Dendritic cell treated with granulocyte-macrophage colony-stimulating factor and Interleukin-4, amounts not matched to agents 40 ng/mL and 50 ng/mL, for 4 days (primary cell): Measurements from ENCODE around the gene SORCS3.

Source experiments
- H3K27ac Mint-ChIP-seq: one replicate; pipeline ENCODE4 v1.8.0; 2022; ENCODE audit warnings: mild to moderate bottlenecking, mixed read lengths
- H3K27me3 Mint-ChIP-seq: one replicate; pipeline ENCODE4 v1.8.0; 2022; ENCODE audit warnings: mild to moderate bottlenecking, mixed read lengths
- H3K36me3 Mint-ChIP-seq: one replicate; pipeline ENCODE4 v1.8.0; 2022; ENCODE audit warnings: low read depth, mixed read lengths
- H3K4me1 Mint-ChIP-seq: one replicate; pipeline ENCODE4 v1.8.0; 2022; ENCODE audit warnings: low read depth, mixed read lengths
- H3K4me3 Mint-ChIP-seq: one replicate; pipeline ENCODE4 v1.8.0; 2022; ENCODE audit warnings: mild to moderate bottlenecking, moderate library complexity, mixed read lengths
- H3K9me3 Mint-ChIP-seq: one replicate; pipeline ENCODE4 v1.8.0; 2022; ENCODE audit warnings: mixed read lengths
- intact Hi-C: fragments of 100-400 bp; cut with micrococcal nuclease; formaldehyde crosslinking; loops from one replicate; pipeline ENCODE4 v1.15.0; 2022

SORCS3 gene

DNA sequence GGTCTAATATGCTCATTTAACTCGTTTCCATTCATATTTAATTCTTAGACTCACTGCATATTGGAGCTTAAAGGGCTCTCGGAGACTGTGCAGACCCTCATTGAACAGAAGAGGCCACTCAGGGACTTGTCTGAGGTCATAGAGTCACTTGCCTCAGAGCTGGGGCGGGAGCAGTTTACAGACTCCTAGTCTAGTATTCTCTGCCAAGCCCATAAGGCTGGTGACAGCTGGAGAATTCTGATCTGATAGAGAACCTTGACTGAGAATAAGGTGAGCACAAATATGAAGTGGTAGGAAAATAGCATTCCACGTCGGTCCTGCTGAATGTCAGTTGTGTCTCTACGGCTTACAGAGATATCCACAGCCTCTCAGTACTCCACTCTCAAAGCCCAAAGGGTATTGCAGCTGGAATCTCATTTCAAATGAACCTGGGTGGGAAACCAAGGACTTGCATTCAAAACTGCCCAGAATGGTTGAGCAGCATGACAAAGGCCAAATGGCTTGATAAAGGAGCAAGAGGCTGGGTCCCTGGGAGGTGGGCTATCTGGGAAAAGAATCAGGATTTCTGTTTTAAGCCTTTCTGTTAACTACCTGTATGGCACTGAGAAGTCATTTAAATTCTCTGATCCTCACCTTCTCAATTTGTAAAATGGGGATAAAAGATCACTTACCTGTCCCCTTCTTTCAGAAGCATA, 283.2 kb downstream of the SORCS3 start:
- H3K9me3 Mint-ChIP-seq: no peaks in the 10 kb centered on the region
- intact Hi-C loops: loop anchor here (2.0 kb wide), 1 partner anchor 515 kb away; no protein-coding TSS in a partner anchor
- no peaks in the 10 kb centered on the region for H3K4me1 Mint-ChIP-seq
- no peak overlapping the region for H3K4me3 Mint-ChIP-seq
- no peak overlapping the region for H3K27ac Mint-ChIP-seq
- no peaks in the 10 kb centered on the region for H3K27me3 Mint-ChIP-seq
- no peaks in the 10 kb centered on the region for H3K36me3 Mint-ChIP-seq

DNA sequence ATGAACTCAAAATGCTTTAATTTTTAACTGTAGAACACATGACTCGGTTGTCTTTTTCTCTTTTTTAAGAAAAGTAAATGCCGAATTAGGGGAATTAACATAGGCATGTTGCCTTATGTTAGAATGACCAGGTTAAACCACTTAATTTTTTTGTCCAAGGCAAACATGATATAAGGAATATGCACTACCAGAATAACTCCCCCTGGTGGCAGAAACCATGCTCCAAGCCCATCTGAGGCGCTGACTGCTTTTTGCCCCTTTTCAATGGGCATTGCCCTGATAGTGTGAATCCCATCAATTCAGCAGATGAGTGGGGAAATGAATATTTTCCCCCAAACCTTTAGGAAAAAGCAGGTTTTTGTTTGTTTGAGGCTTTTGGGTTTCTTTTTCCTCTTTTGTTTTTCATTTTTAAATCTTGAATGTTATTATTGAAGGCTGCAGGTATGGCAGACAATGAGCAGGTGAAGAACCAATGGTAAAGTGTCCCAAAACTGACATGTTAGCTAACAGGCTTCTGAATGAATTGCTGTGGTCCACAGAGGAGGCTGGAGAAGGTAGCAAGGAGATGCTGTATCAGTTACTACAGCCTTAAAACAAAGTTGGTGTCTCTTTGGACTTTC, 284.3 kb downstream of the SORCS3 start:
- Mint-ChIP-seq H3K27me3 (no peaks in the 10 kb centered on the region), H3K4me1 (no peaks in the 10 kb centered on the region), H3K9me3 (no peaks in the 10 kb centered on the region), H3K4me3 (no peak overlapping the region), H3K27ac (no peak overlapping the region), H3K36me3 (no peaks in the 10 kb centered on the region)
- intact Hi-C loops: loop anchor here (2.0 kb wide), 1 partner anchor 517 kb away; no protein-coding TSS in a partner anchor

- no peaks in the 10 kb centered on the region for H3K9me3 Mint-ChIP-seq
- H3K4me1 Mint-ChIP-seq: no peaks in the 10 kb centered on the region
- no peaks in the 10 kb centered on the region for H3K36me3 Mint-ChIP-seq
- H3K27me3 Mint-ChIP-seq: no peaks in the 10 kb centered on the region
- no peak overlapping the region for H3K4me3 Mint-ChIP-seq
- intact Hi-C loops: no loop called here
- no peak overlapping the region for H3K27ac Mint-ChIP-seq
These were observed 287.6 kb downstream of the SORCS3 start for GRCh38 chr10:104928734-104929133.

- Mint-ChIP-seq H3K9me3 (no peaks in the 10 kb centered on the region), H3K4me3 (no peak overlapping the region), H3K36me3 (no peaks in the 10 kb centered on the region), H3K27me3 (no peaks in the 10 kb centered on the region), H3K4me1 (no peaks in the 10 kb centered on the region), H3K27ac (no peak overlapping the region)
- intact Hi-C loops: no loop called here
These were observed 290.6 kb downstream of the SORCS3 start for GRCh38 chr10:104931612-104932134.

DNA sequence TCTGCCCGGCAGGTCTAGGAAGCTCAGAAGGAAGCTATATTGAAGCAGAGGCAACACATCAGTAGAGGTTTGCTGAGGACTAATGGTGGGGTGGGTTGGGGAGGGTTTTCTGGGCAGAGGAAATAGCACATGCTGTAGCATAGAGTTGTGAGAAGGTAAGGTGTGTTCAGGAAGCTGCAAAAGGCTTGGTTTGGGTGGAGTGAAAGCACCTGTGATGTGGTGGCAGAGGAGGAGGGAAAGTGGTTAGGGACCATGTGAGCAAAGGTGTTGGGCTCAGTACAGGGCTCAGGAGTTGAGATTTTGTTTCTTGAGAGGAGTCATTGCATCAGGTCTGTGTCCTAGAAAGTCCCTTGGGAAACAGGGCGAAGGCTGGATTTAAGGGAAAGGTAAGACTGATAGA, 294.6 kb downstream of the SORCS3 start:
- intact Hi-C loops: no loop called here
- Mint-ChIP-seq H3K27me3 (no peaks in the 10 kb centered on the region), H3K9me3 (no peaks in the 10 kb centered on the region), H3K4me1 (no peaks in the 10 kb centered on the region), H3K4me3 (no peak overlapping the region), H3K27ac (no peak overlapping the region), H3K36me3 (no peaks in the 10 kb centered on the region)

- no peaks in the 10 kb centered on the region for H3K4me1 Mint-ChIP-seq
- no peaks in the 10 kb centered on the region for H3K36me3 Mint-ChIP-seq
- H3K4me3 Mint-ChIP-seq: no peak overlapping the region
- intact Hi-C loops: no loop called here
- no peaks in the 10 kb centered on the region for H3K27me3 Mint-ChIP-seq
- H3K27ac Mint-ChIP-seq: no peak overlapping the region
- H3K9me3 Mint-ChIP-seq: no peaks in the 10 kb centered on the region
These were observed 296.5 kb downstream of the SORCS3 start for GRCh38 chr10:104937567-104937966.

DNA sequence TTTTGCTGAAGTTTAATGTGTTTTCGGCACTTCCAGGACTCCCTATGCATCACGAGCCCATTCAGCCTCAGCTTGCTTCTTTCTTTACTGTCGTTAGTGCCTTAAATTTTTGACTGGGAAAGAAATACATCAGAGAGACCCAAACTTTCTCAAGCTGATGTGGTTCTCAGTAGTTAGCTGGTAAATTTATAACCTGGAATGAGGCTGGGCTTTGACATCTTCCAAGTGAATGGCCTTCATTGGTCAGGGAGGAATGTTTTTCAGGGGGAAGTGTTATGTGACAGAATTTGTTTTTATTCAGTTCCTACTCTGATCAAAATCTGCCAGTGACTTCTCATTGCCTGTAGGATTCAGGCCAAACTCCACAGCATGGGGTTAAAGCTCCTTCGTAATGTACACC, 296.9 kb downstream of the SORCS3 start:
- Mint-ChIP-seq H3K4me3 (no peak overlapping the region), H3K27ac (no peak overlapping the region), H3K9me3 (no peaks in the 10 kb centered on the region), H3K27me3 (no peaks in the 10 kb centered on the region), H3K36me3 (no peaks in the 10 kb centered on the region), H3K4me1 (no peaks in the 10 kb centered on the region)
- intact Hi-C loops: no loop called here

- no peaks in the 10 kb centered on the region for H3K4me1 Mint-ChIP-seq
- H3K36me3 Mint-ChIP-seq: no peaks in the 10 kb centered on the region
- H3K4me3 Mint-ChIP-seq: no peak overlapping the region
- intact Hi-C loops: no loop called here
- H3K27me3 Mint-ChIP-seq: no peaks in the 10 kb centered on the region
- H3K9me3 Mint-ChIP-seq: no peaks in the 10 kb centered on the region
- no peak overlapping the region for H3K27ac Mint-ChIP-seq
These were observed 300.6 kb downstream of the SORCS3 start for GRCh38 chr10:104941662-104942061.

DNA sequence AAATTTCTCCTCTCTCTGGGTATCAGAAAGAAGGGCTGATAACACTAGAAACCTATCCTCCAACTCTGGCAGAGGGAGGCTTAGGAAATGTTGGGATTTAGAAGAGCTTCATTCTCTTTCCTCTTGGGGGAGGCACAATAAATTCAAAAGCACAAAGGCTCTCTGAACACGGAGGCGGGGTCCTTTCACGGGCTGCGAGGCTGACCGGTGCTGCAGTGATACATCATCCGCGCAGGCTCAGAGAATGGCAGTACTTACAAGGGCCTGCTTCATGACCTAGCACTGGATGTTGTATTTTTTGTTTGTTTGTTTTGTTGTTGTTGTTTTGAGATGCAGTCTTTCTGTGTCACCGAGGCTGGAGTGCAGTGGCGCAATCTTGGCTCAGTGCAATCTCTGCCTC, 306.2 kb downstream of the SORCS3 start:
- Mint-ChIP-seq H3K9me3 (no peaks in the 10 kb centered on the region), H3K36me3 (no peaks in the 10 kb centered on the region), H3K4me3 (no peak overlapping the region), H3K27ac (no peak overlapping the region), H3K27me3 (no peaks in the 10 kb centered on the region), H3K4me1 (no peaks in the 10 kb centered on the region)
- intact Hi-C loops: no loop called here

- intact Hi-C loops: no loop called here
- Mint-ChIP-seq H3K27ac (no peak overlapping the region), H3K9me3 (peaks cover 17% of the 10 kb centered on the region), H3K4me1 (no peaks in the 10 kb centered on the region), H3K27me3 (no peaks in the 10 kb centered on the region), H3K36me3 (no peaks in the 10 kb centered on the region), H3K4me3 (no peak overlapping the region)
These were observed 316.2 kb downstream of the SORCS3 start for GRCh38 chr10:104957178-104957841.

GRCh38 chr10:104966563-104967297, 325.6 kb downstream of the SORCS3 start:
- Mint-ChIP-seq H3K27me3 (no peaks in the 10 kb centered on the region), H3K36me3 (no peaks in the 10 kb centered on the region), H3K27ac (no peak overlapping the region), H3K4me3 (no peak overlapping the region), H3K9me3 (peaks cover 11% of the 10 kb centered on the region), H3K4me1 (no peaks in the 10 kb centered on the region)
- intact Hi-C loops: no loop called here

DNA sequence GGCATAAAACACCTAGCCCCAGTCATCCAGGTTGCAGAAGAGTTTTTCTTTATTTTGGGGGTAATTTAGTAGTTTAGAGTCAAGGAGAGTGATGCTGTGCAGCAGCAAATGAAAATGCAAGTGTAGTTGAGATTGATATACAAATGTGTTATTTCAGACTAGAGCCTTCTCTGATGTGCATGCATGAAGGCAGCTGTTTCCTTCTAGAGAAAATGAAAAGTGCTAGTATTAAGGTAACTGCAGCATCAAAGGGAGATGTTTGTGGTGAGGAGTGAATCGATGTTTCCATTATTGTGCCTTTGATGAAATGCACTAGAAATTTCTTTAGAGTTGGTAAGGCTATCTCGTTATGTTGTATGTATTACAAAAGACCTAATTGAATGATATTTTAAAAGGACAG, 339.3 kb downstream of the SORCS3 start:
- Mint-ChIP-seq H3K36me3 (no peaks in the 10 kb centered on the region), H3K9me3 (peaks cover 10% of the 10 kb centered on the region), H3K4me1 (no peaks in the 10 kb centered on the region), H3K27ac (no peak overlapping the region), H3K4me3 (no peak overlapping the region), H3K27me3 (no peaks in the 10 kb centered on the region)
- intact Hi-C loops: no loop called here

- intact Hi-C loops: no loop called here
- Mint-ChIP-seq H3K9me3 (peaks cover 20% of the 10 kb centered on the region), H3K36me3 (no peaks in the 10 kb centered on the region), H3K27me3 (no peaks in the 10 kb centered on the region), H3K27ac (no peak overlapping the region), H3K4me3 (no peak overlapping the region), H3K4me1 (no peaks in the 10 kb centered on the region)
These were observed 340.9 kb downstream of the SORCS3 start for GRCh38 chr10:104981995-104982394.

DNA sequence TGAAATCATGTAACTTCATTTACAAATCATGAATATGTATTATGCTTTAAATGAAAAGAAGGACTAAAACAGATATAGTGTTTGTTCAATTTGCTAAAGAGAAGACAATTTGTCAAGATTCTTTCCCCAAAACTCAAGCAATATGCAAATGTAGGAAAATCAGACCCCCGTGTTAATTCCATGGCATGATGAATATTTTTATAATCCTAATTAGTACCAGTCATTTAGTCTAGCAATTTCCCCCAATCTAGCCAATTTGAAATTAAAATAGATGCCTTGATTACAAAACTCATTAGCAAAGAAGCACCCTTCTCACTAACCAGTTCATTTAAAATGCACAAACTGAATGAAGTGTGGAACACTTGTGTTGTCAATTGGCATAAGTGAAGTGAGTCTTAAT, 347.6 kb downstream of the SORCS3 start:
- intact Hi-C loops: no loop called here
- H3K4me3 Mint-ChIP-seq: no peak overlapping the region
- H3K27me3 Mint-ChIP-seq: no peaks in the 10 kb centered on the region
- H3K9me3 Mint-ChIP-seq: peaks cover 22% of the 10 kb centered on the region
- no peaks in the 10 kb centered on the region for H3K36me3 Mint-ChIP-seq
- H3K27ac Mint-ChIP-seq: no peak overlapping the region
- H3K4me1 Mint-ChIP-seq: no peaks in the 10 kb centered on the region
